ENCODE data around the gene CAMK2D. TPM values are rescaled to one million over a fixed set of nuclear protein-coding genes. Genes with fewer than 3 reads are reported as not detected.

Gene CAMK2D
- total and polyA plus RNA-seq, 2 donors (not counting 1 experiment from before 2014, with no cell fraction given): 120 to 262 TPM

GRCh38 chr4:113602646-113603228 lies 158.8 kb downstream of the CAMK2D start:
- Histone ChIP-seq H3K27me3 (ENCODE audit: control insufficient read depth, insufficient read depth, low read length) (no peaks in the 10 kb centered on the region), H3K9ac (ENCODE audit: insufficient read depth, low read length) (no peak overlapping the region), H3K9me3 (ENCODE audit: control insufficient read depth, insufficient read depth, low read depth, low read length) (no peaks in the 10 kb centered on the region), H3K4me2 (ENCODE audit: extremely low read depth, insufficient read depth, low read length) (no peak overlapping the region), H4K20me1 (ENCODE audit: control insufficient read depth, extremely low read depth, insufficient read depth, low read length) (no peaks in the 10 kb centered on the region), H2AFZ (ENCODE audit: low read length) (no peak overlapping the region), H3K4me3 (replicated peaks in 1 of 4; ENCODE audit: control extremely low read depth in 1 of 4, insufficient read depth in 1 of 4, low read depth in 3 of 4, low read length in 4 of 4) (no peak overlapping the region), H3K27ac (ENCODE audit: insufficient read depth, low read length) (no peak overlapping the region), H3K4me1 (ENCODE audit: control insufficient read depth, extremely low read depth, insufficient read depth, low read length) (no peaks in the 10 kb centered on the region), H3K79me2 (ENCODE audit: control insufficient read depth, insufficient read depth, low read length) (peaks cover 3% of the 10 kb centered on the region), H3K36me3 (ENCODE audit: control insufficient read depth, insufficient read depth, low read length) (peaks cover 1% of the 10 kb centered on the region)
- no peak for DNase-seq (ENCODE audit: low read depth in 2 of 2)
- no peak for TF ChIP-seq CTCF (conservative IDR thresholded peaks at IDR 0.05 in 1 of 2, IDR thresholded peaks at IDR 0.05 in 1 of 2; ENCODE audit: low read depth in 1 of 2, low read length in 2 of 2)
- TF ChIP-seq EZH2 (IDR thresholded peaks at IDR 0.05; ENCODE audit: low read length, missing control alignments): no peak

GRCh38 chr4:113601636-113602035 lies 159.9 kb downstream of the CAMK2D start:
- H3K27me3 ChIP-seq (ENCODE audit: control insufficient read depth, insufficient read depth, low read length): no peaks in the 10 kb centered on the region
- TF ChIP-seq CTCF (conservative IDR thresholded peaks at IDR 0.05 in 1 of 2, IDR thresholded peaks at IDR 0.05 in 1 of 2; ENCODE audit: low read depth in 1 of 2, low read length in 2 of 2): no peak
- TF ChIP-seq EZH2 (IDR thresholded peaks at IDR 0.05; ENCODE audit: low read length, missing control alignments): no peak
- H3K4me1 ChIP-seq (ENCODE audit: control insufficient read depth, extremely low read depth, insufficient read depth, low read length): no peaks in the 10 kb centered on the region
- no peak overlapping the region for H3K9ac ChIP-seq (ENCODE audit: insufficient read depth, low read length)
- H3K79me2 ChIP-seq (ENCODE audit: control insufficient read depth, insufficient read depth, low read length): no peaks in the 10 kb centered on the region
- H3K9me3 ChIP-seq (ENCODE audit: control insufficient read depth, insufficient read depth, low read depth, low read length): no peaks in the 10 kb centered on the region
- H3K36me3 ChIP-seq (ENCODE audit: control insufficient read depth, insufficient read depth, low read length): no peaks in the 10 kb centered on the region
- no peak overlapping the region for H2AFZ ChIP-seq (ENCODE audit: low read length)
- H3K27ac ChIP-seq (ENCODE audit: insufficient read depth, low read length): no peak overlapping the region
- no peak for DNase-seq (ENCODE audit: low read depth in 2 of 2)
- H4K20me1 ChIP-seq (ENCODE audit: control insufficient read depth, extremely low read depth, insufficient read depth, low read length): no peaks in the 10 kb centered on the region
- H3K4me3 ChIP-seq (replicated peaks in 1 of 4; ENCODE audit: control extremely low read depth in 1 of 4, insufficient read depth in 1 of 4, low read depth in 3 of 4, low read length in 4 of 4): no peak overlapping the region
- no peak overlapping the region for H3K4me2 ChIP-seq (ENCODE audit: extremely low read depth, insufficient read depth, low read length)

GRCh38 chr4:113596396-113596795 lies 165.1 kb downstream of the CAMK2D start:
- Histone ChIP-seq H3K9me3 (ENCODE audit: control insufficient read depth, insufficient read depth, low read depth, low read length) (no peaks in the 10 kb centered on the region), H3K4me1 (ENCODE audit: control insufficient read depth, extremely low read depth, insufficient read depth, low read length) (no peaks in the 10 kb centered on the region), H4K20me1 (ENCODE audit: control insufficient read depth, extremely low read depth, insufficient read depth, low read length) (no peaks in the 10 kb centered on the region), H3K9ac (ENCODE audit: insufficient read depth, low read length) (no peak overlapping the region), H2AFZ (ENCODE audit: low read length) (no peak overlapping the region), H3K36me3 (ENCODE audit: control insufficient read depth, insufficient read depth, low read length) (no peaks in the 10 kb centered on the region), H3K4me2 (ENCODE audit: extremely low read depth, insufficient read depth, low read length) (no peak overlapping the region), H3K27ac (ENCODE audit: insufficient read depth, low read length) (no peak overlapping the region), H3K79me2 (ENCODE audit: control insufficient read depth, insufficient read depth, low read length) (peaks cover 2% of the 10 kb centered on the region), H3K4me3 (replicated peaks in 1 of 4; ENCODE audit: control extremely low read depth in 1 of 4, insufficient read depth in 1 of 4, low read depth in 3 of 4, low read length in 4 of 4) (no peak overlapping the region), H3K27me3 (ENCODE audit: control insufficient read depth, insufficient read depth, low read length) (no peaks in the 10 kb centered on the region)
- no peak for DNase-seq (ENCODE audit: low read depth in 2 of 2)
- TF ChIP-seq EZH2 (IDR thresholded peaks at IDR 0.05; ENCODE audit: low read length, missing control alignments) (no peak), CTCF (conservative IDR thresholded peaks at IDR 0.05 in 1 of 2, IDR thresholded peaks at IDR 0.05 in 1 of 2; ENCODE audit: low read depth in 1 of 2, low read length in 2 of 2) (no peak)

Measured in fibroblast of lung (primary cell).